Hematopoietic multipotent progenitor cell treated with erythropoietin and hydrocortisone succinate and interleukin-3 and kit ligand, for 15 days (in vitro differentiated cells): ENCODE results near the gene PDLIM7.

Experiments
- DNase-seq: peaks from one replicate; pipeline ENCODE4 v3.0.0-alpha.2; 2015; ENCODE audit warnings: low spot score

The PDLIM7 gene

GRCh38 chr5:177507596-177508220 is 10.3 kb upstream of the PDLIM7 start:
- DNase-seq, result no peak

- DNase-seq, result no peak
These were observed 9.8 kb upstream of the PDLIM7 start for GRCh38 chr5:177507165-177507564.

- no peak for DNase-seq
These were observed 7.7 kb upstream of the PDLIM7 start for GRCh38 chr5:177505075-177505474.

GRCh38 chr5:177504086-177505056 is 7.0 kb upstream of the PDLIM7 start:
- DNase-seq, result no peak

- DNase-seq, result no peak
These were observed 6.1 kb upstream of the PDLIM7 start for GRCh38 chr5:177503351-177504085.

GRCh38 chr5:177502886-177503285 is 5.5 kb upstream of the PDLIM7 start:
- DNase-seq, result no peak

- no peak for DNase-seq
These were observed 4.7 kb upstream of the PDLIM7 start for GRCh38 chr5:177501874-177502678.

GRCh38 chr5:177500685-177501522 is 3.5 kb upstream of the PDLIM7 start:
- DNase-seq, result peak; percentile 85

GRCh38 chr5:177499842-177500241 is 2.4 kb upstream of the PDLIM7 start:
- DNase-seq, result no peak

GRCh38 chr5:177498013-177498787 is 796 bp upstream of the PDLIM7 start:
- DNase-seq, result peak; percentile 60

- DNase-seq, result no peak
These were observed 595 bp downstream of the PDLIM7 start for GRCh38 chr5:177496727-177497291.

- no peak for DNase-seq
These were observed 1.2 kb downstream of the PDLIM7 start for GRCh38 chr5:177496070-177496726.

GRCh38 chr5:177495243-177496060 is 2.0 kb downstream of the PDLIM7 start:
- no peak for DNase-seq

- no peak for DNase-seq
These were observed 2.8 kb downstream of the PDLIM7 start for GRCh38 chr5:177494346-177495195.

GRCh38 chr5:177493795-177494345 is 3.5 kb downstream of the PDLIM7 start:
- no peak for DNase-seq

- no peak for DNase-seq
These were observed 4.6 kb downstream of the PDLIM7 start for GRCh38 chr5:177492841-177493240.
